Gastroesophageal sphincter (tissue), 3 donors: ENCODE results near the gene LUC7L2.

Experiments used
- CTCF ChIP-seq, 4 experiments: fragments of 200-600 bp in 2 of 4; fragments of 450-650 bp in 2 of 4; sonication (generic) in 1 of 4; IDR thresholded peaks; one replicate each; pipeline ENCODE4 v1.5.1; 2017 to 2019; ENCODE audit warnings: antibody characterized with exemption in 4 of 4, mild to moderate bottlenecking in 2 of 4, moderate library complexity in 2 of 4
- EP300 ChIP-seq: sonication (generic); formaldehyde crosslinking; IDR thresholded peaks from one replicate; pipeline ENCODE4 v1.6.1; 2017; ENCODE audit warnings: antibody characterized with exemption, mild to moderate bottlenecking
- POLR2A ChIP-seq, 2 donors: fragments of 450-650 bp; IDR thresholded peaks; one replicate each; pipeline ENCODE4 v1.6.1; 2017; ENCODE audit warnings: antibody characterized with exemption in 2 of 2, mild to moderate bottlenecking in 2 of 2, moderate library complexity in 1 of 2

- TF ChIP-seq CTCF (IDR thresholded peaks at IDR 0.05) (no peak), POLR2A (IDR thresholded peaks at IDR 0.05) (no peak), EP300 (no peak)
These were observed 27.9 kb downstream of the LUC7L2 start for GRCh38 chr7:139387594-139387993.
